D721Med (cell line): ENCODE results near the gene ETS2.

Experiments
- DNase-seq: peaks from one replicate; pipeline ENCODE4 v3.0.0; 2011; ENCODE audit warnings: low spot score; ENCODE audit not compliant: insufficient read length
- FAIRE-seq: peaks from 2 replicates; lab custom pipeline; 2011; peaks lifted over from hg19 to GRCh38; lab: Jason Lieb, UNC
- TF ChIP-seq, protein P1 (sequence below): IDR thresholded peaks from 2 replicates; pipeline ENCODE4 v1.5.1; 2012; ENCODE audit warnings: mild to moderate bottlenecking, control low read depth; ENCODE audit not compliant: insufficient read depth; ENCODE audit errors: missing control alignments

The ETS2 gene

DNA sequence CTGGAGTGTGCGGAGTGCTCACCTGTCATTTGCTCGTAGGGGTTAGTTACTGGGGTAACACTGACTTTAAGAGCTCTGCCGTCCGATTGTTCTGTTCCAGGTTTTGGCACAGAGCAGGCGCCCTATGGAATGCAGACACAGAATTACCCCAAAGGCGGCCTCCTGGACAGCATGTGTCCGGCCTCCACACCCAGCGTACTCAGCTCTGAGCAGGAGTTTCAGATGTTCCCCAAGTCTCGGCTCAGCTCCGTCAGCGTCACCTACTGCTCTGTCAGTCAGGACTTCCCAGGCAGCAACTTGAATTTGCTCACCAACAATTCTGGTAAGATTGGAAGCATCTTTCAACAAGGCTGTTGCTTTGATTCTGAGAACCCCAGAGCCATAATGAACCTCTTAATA, 12.6 kb downstream of the ETS2 start:
- DNase-seq (no peak), FAIRE-seq (no peak)
- TF ChIP-seq, protein P1, sequence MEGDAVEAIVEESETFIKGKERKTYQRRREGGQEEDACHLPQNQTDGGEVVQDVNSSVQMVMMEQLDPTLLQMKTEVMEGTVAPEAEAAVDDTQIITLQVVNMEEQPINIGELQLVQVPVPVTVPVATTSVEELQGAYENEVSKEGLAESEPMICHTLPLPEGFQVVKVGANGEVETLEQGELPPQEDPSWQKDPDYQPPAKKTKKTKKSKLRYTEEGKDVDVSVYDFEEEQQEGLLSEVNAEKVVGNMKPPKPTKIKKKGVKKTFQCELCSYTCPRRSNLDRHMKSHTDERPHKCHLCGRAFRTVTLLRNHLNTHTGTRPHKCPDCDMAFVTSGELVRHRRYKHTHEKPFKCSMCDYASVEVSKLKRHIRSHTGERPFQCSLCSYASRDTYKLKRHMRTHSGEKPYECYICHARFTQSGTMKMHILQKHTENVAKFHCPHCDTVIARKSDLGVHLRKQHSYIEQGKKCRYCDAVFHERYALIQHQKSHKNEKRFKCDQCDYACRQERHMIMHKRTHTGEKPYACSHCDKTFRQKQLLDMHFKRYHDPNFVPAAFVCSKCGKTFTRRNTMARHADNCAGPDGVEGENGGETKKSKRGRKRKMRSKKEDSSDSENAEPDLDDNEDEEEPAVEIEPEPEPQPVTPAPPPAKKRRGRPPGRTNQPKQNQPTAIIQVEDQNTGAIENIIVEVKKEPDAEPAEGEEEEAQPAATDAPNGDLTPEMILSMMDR, result no peak

DNA sequence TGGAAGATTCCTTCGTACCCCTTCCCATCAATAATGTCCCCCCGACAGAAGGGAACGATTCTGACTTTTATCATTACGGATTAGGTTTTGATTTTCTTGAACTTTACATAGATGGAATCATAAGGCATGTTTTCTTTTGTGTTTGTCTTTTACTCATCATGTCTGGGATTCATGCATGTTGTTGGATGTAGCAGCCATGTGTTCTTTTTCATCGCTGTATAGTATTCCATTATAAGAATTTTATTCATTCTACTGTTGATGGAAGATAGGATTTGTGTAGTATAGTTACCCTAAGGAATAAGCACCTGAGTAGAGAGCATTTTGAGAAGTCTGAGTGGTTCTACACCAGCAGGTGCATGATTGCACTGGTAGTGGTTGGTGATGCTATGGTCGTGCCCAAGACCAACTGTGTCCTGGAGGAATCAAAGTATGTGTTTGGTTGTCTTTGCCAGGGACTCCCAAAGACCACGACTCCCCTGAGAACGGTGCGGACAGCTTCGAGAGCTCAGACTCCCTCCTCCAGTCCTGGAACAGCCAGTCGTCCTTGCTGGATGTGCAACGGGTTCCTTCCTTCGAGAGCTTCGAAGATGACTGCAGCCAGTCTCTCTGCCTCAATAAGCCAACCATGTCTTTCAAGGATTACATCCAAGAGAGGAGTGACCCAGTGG, 13.5 kb downstream of the ETS2 start:
- DNase-seq (no peak), FAIRE-seq (no peak)
- TF ChIP-seq, protein P1, result no peak

DNA sequence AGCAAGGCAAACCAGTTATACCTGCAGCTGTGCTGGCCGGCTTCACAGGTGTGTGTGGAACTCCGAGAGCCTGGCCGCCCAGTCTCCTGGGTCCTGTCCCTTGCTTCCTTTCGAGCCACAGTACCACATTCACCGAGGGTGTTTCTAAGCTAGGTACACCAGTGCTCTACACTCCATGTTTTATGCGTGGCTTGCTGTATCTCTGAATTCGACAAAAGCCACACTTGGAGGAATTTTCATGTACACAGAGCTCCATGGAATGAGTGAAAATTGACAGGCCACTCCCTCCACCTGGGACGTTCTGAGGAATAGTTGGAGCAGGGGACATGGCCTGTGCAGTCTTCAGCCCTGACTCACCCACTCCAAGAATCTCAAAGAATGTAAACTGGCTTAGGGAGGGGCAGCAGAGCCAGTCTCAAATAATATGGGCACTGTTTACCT, 14.0 kb downstream of the ETS2 start:
- FAIRE-seq (no peak), DNase-seq (no peak)
- TF ChIP-seq, protein P1, result no peak

DNA sequence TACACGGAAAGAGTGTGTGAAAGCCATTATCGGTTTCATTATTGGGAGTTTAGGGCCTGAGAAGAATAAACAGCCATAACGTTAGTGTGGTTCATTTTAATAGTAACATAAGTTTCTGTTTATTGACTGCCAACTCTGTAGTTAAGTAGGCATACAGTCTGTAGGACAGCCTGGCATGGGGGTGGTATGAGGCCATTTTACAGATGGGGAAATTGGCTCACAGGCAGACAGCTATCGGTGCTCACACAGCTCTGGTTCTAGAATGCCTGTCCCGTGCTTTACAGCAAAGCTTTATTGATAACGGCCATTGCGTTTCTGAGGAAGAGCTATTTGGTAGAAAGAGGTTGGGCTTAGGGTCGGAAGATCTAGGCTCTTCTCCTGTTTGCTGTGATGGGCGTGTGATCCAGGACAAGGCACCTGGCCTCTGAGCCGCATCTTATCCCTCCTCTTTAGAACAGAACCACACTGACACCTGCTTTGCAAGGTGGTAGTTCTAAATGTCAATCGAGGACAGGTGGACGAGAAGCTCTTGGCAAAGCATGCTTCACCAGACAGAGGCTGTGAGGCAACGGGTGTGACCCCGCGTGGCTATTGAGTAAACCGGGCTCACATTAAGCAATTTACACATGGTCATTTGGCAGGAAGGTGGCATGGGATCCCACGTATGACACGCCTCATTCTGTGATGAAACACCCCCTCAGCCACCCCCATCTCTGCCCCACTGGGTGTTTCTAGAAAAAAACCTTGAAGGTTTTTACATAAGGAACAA, 14.9 kb downstream of the ETS2 start:
- DNase-seq (no peak), FAIRE-seq (no peak)
- TF ChIP-seq, protein P1, result no peak

DNA sequence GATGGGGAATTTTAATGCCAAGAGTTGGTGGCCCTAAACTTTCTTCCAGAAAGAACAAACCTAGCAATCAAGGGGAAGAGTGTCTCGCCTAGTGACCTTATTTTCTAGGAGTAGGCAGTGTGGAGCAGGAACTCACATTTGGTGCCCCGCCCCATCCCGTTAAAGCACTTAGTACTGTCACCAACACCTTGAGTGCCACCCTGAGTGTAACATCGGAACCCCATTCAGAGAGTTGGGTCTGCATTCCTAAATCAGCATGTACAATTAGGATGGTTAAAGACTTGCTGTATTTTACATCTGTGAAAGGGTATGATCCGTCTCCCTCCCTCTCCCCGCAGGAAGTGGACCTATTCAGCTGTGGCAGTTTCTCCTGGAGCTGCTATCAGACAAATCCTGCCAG, 15.5 kb downstream of the ETS2 start:
- FAIRE-seq, result no peak

DNA sequence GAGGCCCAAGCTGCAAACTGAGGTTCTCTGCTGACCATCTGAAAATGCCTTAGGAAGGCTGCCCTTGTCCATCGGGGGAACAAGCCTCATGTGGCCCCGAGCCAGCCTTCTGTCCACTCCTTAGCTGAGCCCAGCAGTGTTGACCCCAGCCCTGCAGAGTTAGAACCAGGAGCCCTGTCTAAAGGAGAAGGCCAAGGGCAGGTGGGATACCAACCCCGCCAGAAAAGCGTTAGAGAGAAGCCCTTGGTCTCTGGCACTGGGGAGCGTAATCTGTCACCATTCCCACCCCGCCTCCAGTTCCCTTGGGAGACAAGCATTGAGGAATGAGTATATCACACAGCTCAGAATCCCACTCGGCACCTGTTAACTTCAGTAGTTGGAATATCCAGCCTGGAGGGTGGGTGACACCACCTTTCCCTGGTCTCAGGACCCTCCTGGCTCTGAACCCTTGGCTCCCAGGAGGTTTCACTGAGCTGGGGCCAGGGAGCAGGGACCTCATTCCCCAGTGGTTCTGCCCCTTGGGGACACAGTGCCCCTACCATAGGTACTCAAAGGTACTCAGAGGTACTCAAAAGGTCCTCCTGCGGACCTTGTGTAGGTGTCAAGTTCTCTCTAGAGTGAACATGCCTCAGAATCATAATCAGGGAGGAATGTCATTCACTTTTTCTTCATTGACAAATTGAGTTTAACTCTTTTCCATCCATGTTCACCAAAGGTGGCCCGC, 16.4 kb downstream of the ETS2 start:
- DNase-seq, result no peak
- no peak for FAIRE-seq
- TF ChIP-seq, protein P1, result no peak

More for the DNA sequence above, 15.5 kb downstream of the ETS2 start:
- TF ChIP-seq, protein P1, result no peak
- DNase-seq, result no peak
